Measurements from ENCODE around the gene SLC38A9.

GRCh38 chr5:55599148-55600050 is 112.7 kb downstream of the SLC38A9 start:
- TF ChIP-seq CTCF (IDR thresholded peaks at IDR 0.05) (no peak), POLR2A (IDR thresholded peaks at IDR 0.05) (no peak)

Data from heart left ventricle (tissue), 13 donors.